K562 (cell line): ENCODE data around the gene CNP. TPM values are rescaled to one million over a fixed set of nuclear protein-coding genes. Genes with fewer than 3 reads are reported as not detected.

Experiments used
- CHD7 ChIP-seq: fragments of 200-600 bp; sonication (generic); IDR thresholded peaks from one replicate; pipeline ENCODE4 v1.6.1; 2012; ENCODE audit warnings: mild to moderate bottlenecking, low read depth, low read length, inconsistent platforms
- MXD1 ChIP-seq: fragments of 250-450 bp; sonication (Bioruptor Pico); IDR thresholded peaks from 2 replicates; pipeline ENCODE4 v1.8.0; 2021; ENCODE audit warnings: borderline replicate concordance, mild to moderate bottlenecking, moderate library complexity; ENCODE audit not compliant: poor library complexity, severe bottlenecking
- polyA plus RNA-seq, 8 experiments: library from polyadenylated mRNA; depleted of rRNA in 4 of 8; stranded (reverse) in 5 of 8; unstranded in 3 of 8; fragments of >200 nt; fragmentation: Nextera tagmentation in 2 of 8; fragmentation: Illumina TruSeq in 1 of 8; extraction: Ambion mirVana in 2 of 8; extraction: Trizol in 1 of 8; gene quantifications; 2 replicates each; pipeline versions ENCODE4 v1.2.1 to v1.2.3, GENCODE V29; 2011 to 2014; ENCODE audit warnings: inconsistent platforms in 1 of 8, missing spikeins in 1 of 8
- total RNA-seq, 7 experiments: library from RNA; depleted of rRNA in 6 of 7; stranded (reverse); fragments of >200 nt in 6 of 7; fragmentation: Illumina TruSeq in 2 of 7; extraction: Trizol in 2 of 7; gene quantifications; 2 replicates each; pipeline versions ENCODE4 v1.2.1 to v1.2.3, GENCODE V29; 2011 to 2021; ENCODE audit warnings: low replicate concordance in 1 of 7

CNP gene
- total and polyA plus RNA-seq, 9 of the 15 experiments (the other 6 are each of a cell fraction or from before 2014, with no cell fraction given) = 1.7 to 52.0 (median 29.1) TPM

GRCh38 chr17:41937970-41938954 is 28.3 kb upstream of the CNP start (continued):
- TF ChIP-seq CHD7 (no peak), MXD1 (CRISPR knock-in tag) (no peak)
